Measurements from ENCODE around the gene FSIP1.

GRCh38 chr15:39629906-39630305, 152.7 kb downstream of the FSIP1 start:
- TF ChIP-seq POLR2AphosphoS5 (IDR thresholded peaks at IDR 0.05) = no peak
- TF ChIP-seq POLR2A (IDR thresholded peaks at IDR 0.05) = no peak
- no peak for TF ChIP-seq CTCF (IDR thresholded peaks at IDR 0.05)
- no peak for TF ChIP-seq EP300 (IDR thresholded peaks at IDR 0.05)

Data from sigmoid colon (tissue), 4 donors.